Prostate gland (tissue), 2 donors: Measurements from ENCODE around the gene NUBP2.

Experiments used
- POLR2A ChIP-seq: fragments of 450-650 bp; IDR thresholded peaks from one replicate; pipeline ENCODE4 v1.6.1; 2016; ENCODE audit warnings: antibody characterized with exemption, mild to moderate bottlenecking
- POLR2AphosphoS5 ChIP-seq: sonication (generic); formaldehyde crosslinking; IDR thresholded peaks from one replicate; pipeline ENCODE4 v1.6.1; 2017; ENCODE audit warnings: antibody characterized with exemption
- TF ChIP-seq, protein P1 (sequence below), 4 experiments: fragments of 200-600 bp in 2 of 4; fragments of 450-650 bp in 2 of 4; sonication (generic) in 2 of 4; IDR thresholded peaks; 1 replicate in 3 of 4; 2 replicates in 1 of 4; pipeline ENCODE4 v1.5.1; 2016 to 2019; ENCODE audit warnings: antibody characterized with exemption in 4 of 4, mild to moderate bottlenecking in 2 of 4, moderate library complexity in 2 of 4

DNA sequence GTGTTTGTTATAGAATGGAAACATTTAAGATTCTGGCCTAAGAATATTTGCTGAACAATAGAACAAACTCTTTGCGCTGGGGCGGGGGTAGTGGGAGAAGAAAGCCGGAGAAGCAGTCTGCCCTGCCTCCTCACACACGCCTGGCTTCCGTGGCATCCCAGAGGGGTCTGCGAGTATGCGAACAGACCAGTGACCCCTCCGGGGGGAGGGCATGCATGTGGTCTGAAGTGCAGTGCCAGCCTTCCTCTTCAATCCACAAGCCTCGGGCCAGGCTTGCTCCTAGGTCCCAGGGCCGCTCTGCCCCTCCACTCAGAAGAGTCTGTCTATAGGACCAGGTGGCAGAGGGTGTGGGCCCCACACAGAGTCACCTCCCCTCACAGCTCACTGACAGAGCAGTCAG is 24.9 kb downstream of the NUBP2 start:
- TF ChIP-seq, protein P1, sequence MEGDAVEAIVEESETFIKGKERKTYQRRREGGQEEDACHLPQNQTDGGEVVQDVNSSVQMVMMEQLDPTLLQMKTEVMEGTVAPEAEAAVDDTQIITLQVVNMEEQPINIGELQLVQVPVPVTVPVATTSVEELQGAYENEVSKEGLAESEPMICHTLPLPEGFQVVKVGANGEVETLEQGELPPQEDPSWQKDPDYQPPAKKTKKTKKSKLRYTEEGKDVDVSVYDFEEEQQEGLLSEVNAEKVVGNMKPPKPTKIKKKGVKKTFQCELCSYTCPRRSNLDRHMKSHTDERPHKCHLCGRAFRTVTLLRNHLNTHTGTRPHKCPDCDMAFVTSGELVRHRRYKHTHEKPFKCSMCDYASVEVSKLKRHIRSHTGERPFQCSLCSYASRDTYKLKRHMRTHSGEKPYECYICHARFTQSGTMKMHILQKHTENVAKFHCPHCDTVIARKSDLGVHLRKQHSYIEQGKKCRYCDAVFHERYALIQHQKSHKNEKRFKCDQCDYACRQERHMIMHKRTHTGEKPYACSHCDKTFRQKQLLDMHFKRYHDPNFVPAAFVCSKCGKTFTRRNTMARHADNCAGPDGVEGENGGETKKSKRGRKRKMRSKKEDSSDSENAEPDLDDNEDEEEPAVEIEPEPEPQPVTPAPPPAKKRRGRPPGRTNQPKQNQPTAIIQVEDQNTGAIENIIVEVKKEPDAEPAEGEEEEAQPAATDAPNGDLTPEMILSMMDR (IDR thresholded peaks at IDR 0.05) = no peak
- no peak for TF ChIP-seq POLR2A
- TF ChIP-seq POLR2AphosphoS5 = no peak
